GM06990 (cell line): Measurements from ENCODE around the gene NT5C2.

Source experiments
- DNase-seq: peaks from one replicate; pipeline ENCODE4 v3.0.0-alpha.2; 2011; ENCODE audit not compliant: insufficient read length; ENCODE audit errors: extremely low read depth
- H3K27me3 ChIP-seq: replicated peaks from 2 replicates; pipeline ENCODE4 v1.6.0; 2011; ENCODE audit warnings: low read length; ENCODE audit not compliant: control insufficient read depth, insufficient read depth
- H3K36me3 ChIP-seq: 2 replicates; pipeline ENCODE4 v1.5.1; 2011; ENCODE audit warnings: low read length; ENCODE audit not compliant: control insufficient read depth, insufficient read depth
- H3K4me3 ChIP-seq: replicated peaks from 2 replicates; pipeline ENCODE4 v1.5.1; 2011; ENCODE audit warnings: low read depth, mild to moderate bottlenecking, control low read depth, low read length
- CTCF ChIP-seq: IDR thresholded peaks from 2 replicates; pipeline ENCODE4 v1.5.1; 2011; ENCODE audit warnings: low read length, control low read depth, mild to moderate bottlenecking, inconsistent platforms; ENCODE audit not compliant: insufficient read depth, poor library complexity, severe bottlenecking

Gene NT5C2

GRCh38 chr10:103040418-103040817 lies 152.7 kb downstream of the NT5C2 start:
- TF ChIP-seq CTCF, result no peak
- no peak for DNase-seq
- no peak overlapping the region for H3K4me3 ChIP-seq
- H3K36me3 ChIP-seq, result no peaks in the 10 kb centered on the region
- no peaks in the 10 kb centered on the region for H3K27me3 ChIP-seq

- no peak overlapping the region for H3K4me3 ChIP-seq
- TF ChIP-seq CTCF, result no peak
- no peaks in the 10 kb centered on the region for H3K27me3 ChIP-seq
- no peak for DNase-seq
- H3K36me3 ChIP-seq, result no peaks in the 10 kb centered on the region
These were observed 154.5 kb downstream of the NT5C2 start for GRCh38 chr10:103038570-103038969.
